Pancreas (tissue), 10 donors: ENCODE results near the gene TES. TPM values are rescaled to one million over a fixed set of nuclear protein-coding genes. Genes with fewer than 3 reads are reported as not detected.
A peak's percentile ranks its signal among the peaks of the same experiment; 100 is the strongest.

Experiments used
- ATAC-seq, 4 donors: fragments of 200-7000 bp; cut with Tn5 transposase; one replicate each; pipeline versions ENCODE4 v1.8.0 to v1.9.1; 2020; ENCODE audit warnings: mild to moderate bottlenecking in 4 of 4, moderate library complexity in 4 of 4
- DNase-seq, 6 donors: peaks; one replicate each; pipeline ENCODE4 v3.0.0-alpha.2; 2020
- FAIRE-seq: peaks from 2 replicates; lab custom pipeline; 2012; peaks lifted over from hg19 to GRCh38; lab: Jason Lieb, UNC
- H3K27ac ChIP-seq, 4 donors: fragments of 200-600 bp; sonication (generic); 1 replicate in 3 of 4; 2 replicates in 1 of 4; pipeline versions ENCODE4 v1.5.0 to v1.8.0; 2020
- H3K27me3 ChIP-seq, 4 donors: fragments of 200-600 bp; one replicate each; pipeline ENCODE4 v1.8.0; 2021
- H3K36me3 ChIP-seq, 3 donors: fragments of 200-600 bp; sonication (generic) in 1 of 3; one replicate each; pipeline versions ENCODE4 v1.5.0 to v1.8.0; 2020 to 2021
- H3K4me1 ChIP-seq, 3 donors: fragments of 200-600 bp; one replicate each; pipeline ENCODE4 v1.8.0; 2021
- H3K4me3 ChIP-seq, 4 donors: fragments of 200-600 bp; sonication (generic) in 2 of 4; one replicate each; pipeline versions ENCODE4 v1.5.0 to v1.8.0; 2020 to 2021
- H3K9me3 ChIP-seq, 4 donors: fragments of 200-600 bp; one replicate each; pipeline ENCODE4 v1.8.0; 2021
- WGBS, 2 donors: extraction: QIAGEN DNeasy Blood & Tissue Kit; methylation state at CpG; one replicate each; pipeline ENCODE4 v1.1.7; 2013; 5-methylcytosine and 5-hydroxymethylcytosine counted together
- intact Hi-C, 3 donors: fragments of 100-400 bp; cut with DNase I; formaldehyde crosslinking; loops; one replicate each; pipeline versions ENCODE4 v1.11.1 to v1.14.2; 2022
- polyA plus RNA-seq, 2 donors: library from polyadenylated mRNA; stranded (reverse); fragments of 200-250 nt; gene quantifications; one replicate each; pipeline ENCODE4 v1.2.3, GENCODE V29; 2013
- total RNA-seq, 6 donors: library from RNA; stranded (reverse); fragmentation: NEBNext Ultra II Directional in 4 of 6; extraction: Animal tissue kit (Norgen Biotek cat#: 25700) in 4 of 6; gene quantifications; one replicate each; pipeline versions ENCODE4 v1.2.1 to v1.2.4, GENCODE V29; 2021 to 2023
- TF ChIP-seq, protein P1 (sequence below), 4 donors: fragments of 200-600 bp; sonication (generic) in 3 of 4; IDR thresholded peaks; one replicate each; pipeline versions ENCODE4 v1.5.0 to v1.8.0; 2021; ENCODE audit warnings: antibody characterized with exemption in 4 of 4
- donor health status: healthy with polysubstance abuse.
- donor health status: DM: no; HTN: no; CAD: no; lungs with moderate emphysema.
- donor health status: DM: no; HTN: no; CAD: no.
- donor health status: control.
- donor health status: control.
- donor health status: Bipolar disorder and iron deficiency.
- donor health status: DM: yes; HTN: yes; CAD: no.
- donor health status: DM: no; HTN: no; CAD: no.
- donor health status: DM: no; HTN: no; CAD: no.
- donor health status: DM: yes; HTN: yes; CAD: no.

TES gene
- 10 to 100 TPM; 17.3 to 37.0 (median 27.2) TPM for total RNA-seq
- 10 to 100 TPM; 10.6 to 17.3 TPM for polyA plus RNA-seq

DNA sequence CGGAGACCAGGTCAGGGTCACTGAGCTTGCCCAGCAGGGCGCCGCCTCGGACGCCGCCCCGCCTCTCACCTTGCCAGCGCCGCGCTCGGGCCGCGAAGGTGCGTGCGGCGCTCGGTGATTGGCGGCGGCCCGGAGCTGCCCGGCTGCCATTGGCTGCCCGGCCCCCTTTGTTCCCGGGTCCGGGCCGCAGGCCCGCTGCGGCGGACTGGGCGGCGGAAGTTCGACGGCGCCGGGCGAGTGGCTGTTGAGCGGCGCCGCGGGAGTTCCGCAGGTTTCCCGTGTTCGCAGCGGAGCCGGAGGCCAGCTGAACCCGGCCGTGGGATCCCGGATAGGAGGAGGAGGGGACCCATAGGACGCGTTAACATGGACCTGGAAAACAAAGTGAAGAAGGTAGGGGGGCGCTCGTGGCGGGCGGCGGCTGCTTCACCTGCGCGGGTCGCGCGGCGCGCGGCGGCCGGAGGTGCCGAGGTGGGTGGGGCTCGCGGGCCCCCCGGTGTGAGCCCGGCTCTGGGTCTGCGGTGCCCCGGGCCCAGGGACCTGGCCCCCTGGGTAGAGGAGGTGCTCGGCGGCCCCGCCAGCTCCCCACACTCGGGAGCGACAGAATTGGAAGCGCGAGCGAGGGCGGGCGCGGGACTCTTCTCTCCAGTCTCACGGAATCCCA, at the start of gene TES:
Gene TES (plus strand): TSS at position 195 of the 661 bp plus-strand sequence. CDS start 169 bp downstream, at position 364.
- DNase-seq, result peak; percentile 75 to 92 (median 86)
- Histone ChIP-seq H3K9me3 (no peaks in the 10 kb centered on the region), H3K4me1 (peaks cover 0 to 15% (median 5%) of the 10 kb centered on the region in 3 donors), H3K36me3 (no peaks in the 10 kb centered on the region), H3K4me3 (peak within 1 kb of the TSS; percentile 60 to 84 (median 82)), H3K27me3 (no peaks in the 10 kb centered on the region), H3K27ac (peak within 1 kb of the TSS; percentile 85 to 97 (median 90))
- intact Hi-C loops, result no loop called here
- no peak for FAIRE-seq
- WGBS, 2 donors, result 0% methylated on average over 79 to 83 of the region's 83 CpGs
- TF ChIP-seq, protein P1, sequence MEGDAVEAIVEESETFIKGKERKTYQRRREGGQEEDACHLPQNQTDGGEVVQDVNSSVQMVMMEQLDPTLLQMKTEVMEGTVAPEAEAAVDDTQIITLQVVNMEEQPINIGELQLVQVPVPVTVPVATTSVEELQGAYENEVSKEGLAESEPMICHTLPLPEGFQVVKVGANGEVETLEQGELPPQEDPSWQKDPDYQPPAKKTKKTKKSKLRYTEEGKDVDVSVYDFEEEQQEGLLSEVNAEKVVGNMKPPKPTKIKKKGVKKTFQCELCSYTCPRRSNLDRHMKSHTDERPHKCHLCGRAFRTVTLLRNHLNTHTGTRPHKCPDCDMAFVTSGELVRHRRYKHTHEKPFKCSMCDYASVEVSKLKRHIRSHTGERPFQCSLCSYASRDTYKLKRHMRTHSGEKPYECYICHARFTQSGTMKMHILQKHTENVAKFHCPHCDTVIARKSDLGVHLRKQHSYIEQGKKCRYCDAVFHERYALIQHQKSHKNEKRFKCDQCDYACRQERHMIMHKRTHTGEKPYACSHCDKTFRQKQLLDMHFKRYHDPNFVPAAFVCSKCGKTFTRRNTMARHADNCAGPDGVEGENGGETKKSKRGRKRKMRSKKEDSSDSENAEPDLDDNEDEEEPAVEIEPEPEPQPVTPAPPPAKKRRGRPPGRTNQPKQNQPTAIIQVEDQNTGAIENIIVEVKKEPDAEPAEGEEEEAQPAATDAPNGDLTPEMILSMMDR (IDR thresholded peaks at IDR 0.05), result no peak
- peak; percentile 90 to 95 (median 94) for ATAC-seq

DNA sequence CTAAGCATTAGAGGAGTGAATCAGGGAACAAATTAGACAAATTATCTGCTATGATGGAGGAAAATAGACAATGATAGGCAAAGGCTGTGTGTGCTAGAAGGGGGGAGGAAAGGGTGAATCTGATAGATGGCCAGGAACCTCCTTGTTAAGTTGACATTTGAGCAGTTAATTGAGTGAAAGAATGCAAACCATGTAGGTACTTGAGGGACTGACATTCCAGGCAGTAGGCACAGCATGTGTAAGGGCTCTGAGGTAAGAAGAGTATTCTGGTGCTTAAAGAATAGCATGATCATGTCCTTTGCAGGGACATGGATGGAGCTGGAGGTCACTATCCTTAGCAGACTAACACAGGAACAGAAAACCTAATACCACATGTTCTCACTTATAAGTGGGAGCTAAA, 48.6 kb upstream of the TES start:
- Histone ChIP-seq H3K27ac (no peak overlapping the region), H3K9me3 (no peaks in the 10 kb centered on the region), H3K4me1 (no peaks in the 10 kb centered on the region), H3K36me3 (no peaks in the 10 kb centered on the region), H3K4me3 (no peak overlapping the region), H3K27me3 (no peaks in the 10 kb centered on the region)
- FAIRE-seq (no peak), ATAC-seq (no peak), DNase-seq (no peak)
- TF ChIP-seq, protein P1 (IDR thresholded peaks at IDR 0.05), result no peak
- intact Hi-C loops, result no loop called here

GRCh38 chr7:116162254-116162653, 48.1 kb upstream of the TES start:
- no peak for ATAC-seq
- TF ChIP-seq, protein P1 (IDR thresholded peaks at IDR 0.05), result no peak
- H3K27me3 ChIP-seq, result no peaks in the 10 kb centered on the region
- H3K9me3 ChIP-seq, result no peaks in the 10 kb centered on the region
- no peak for FAIRE-seq
- H3K4me1 ChIP-seq, result no peaks in the 10 kb centered on the region
- intact Hi-C loops, result no loop called here
- DNase-seq, result no peak
- no peak overlapping the region for H3K27ac ChIP-seq
- no peak overlapping the region for H3K4me3 ChIP-seq
- no peaks in the 10 kb centered on the region for H3K36me3 ChIP-seq

DNA sequence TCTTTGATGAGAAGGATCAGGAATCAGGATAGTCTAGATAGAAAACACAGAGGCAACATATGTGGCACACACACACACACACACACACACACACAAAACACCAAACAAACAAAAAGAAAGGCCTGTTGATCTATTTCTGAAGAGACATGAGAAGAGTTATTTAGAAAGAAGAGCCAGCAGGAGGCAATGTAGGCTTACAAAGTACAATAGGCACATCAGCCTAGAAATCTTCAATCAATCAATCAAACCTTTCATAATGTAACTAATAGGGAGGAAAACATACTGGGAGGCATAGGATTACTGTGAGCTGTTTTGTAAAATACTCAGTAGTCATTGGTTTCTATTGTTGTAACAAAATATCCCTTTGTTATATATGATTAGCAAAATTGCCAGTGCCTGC, 47.3 kb upstream of the TES start:
- FAIRE-seq, result no peak
- no peaks in the 10 kb centered on the region for H3K4me1 ChIP-seq
- no peak for DNase-seq
- ATAC-seq, result no peak
- H3K4me3 ChIP-seq, result no peak overlapping the region
- intact Hi-C loops, result no loop called here
- H3K27ac ChIP-seq, result no peak overlapping the region
- H3K9me3 ChIP-seq, result no peaks in the 10 kb centered on the region
- H3K27me3 ChIP-seq, result no peaks in the 10 kb centered on the region
- no peaks in the 10 kb centered on the region for H3K36me3 ChIP-seq
- TF ChIP-seq, protein P1 (IDR thresholded peaks at IDR 0.05), result no peak

GRCh38 chr7:116164552-116165306, 45.6 kb upstream of the TES start:
- Histone ChIP-seq H3K27ac (no peak overlapping the region), H3K4me1 (peaks cover 0 to 10% (median 7%) of the 10 kb centered on the region in 3 donors), H3K27me3 (no peaks in the 10 kb centered on the region), H3K9me3 (no peaks in the 10 kb centered on the region), H3K36me3 (no peaks in the 10 kb centered on the region), H3K4me3 (no peak overlapping the region)
- no peak for ATAC-seq
- intact Hi-C loops, result no loop called here
- TF ChIP-seq, protein P1 (IDR thresholded peaks at IDR 0.05), result no peak
- no peak for FAIRE-seq
- WGBS, 2 donors, result 82 to 90% methylated on average over 2 of the region's 2 CpGs
- no peak for DNase-seq
